ENCODE results near the gene GNPDA1.

- TF ChIP-seq CTCF (conservative IDR thresholded peaks at IDR 0.05; ENCODE audit: low read depth, low read length) (no peak), EZH2 (IDR thresholded peaks at IDR 0.05; ENCODE audit: borderline replicate concordance, low read depth, low read length, poor library complexity, severe bottlenecking) (no peak)
These were observed 33.4 kb upstream of the GNPDA1 start for GRCh38 chr5:142046191-142046590.
